22Rv1 (cell line): ENCODE measurements around the gene NHERF2.

Experiments
- ZFX ChIP-seq: fragments of 450-650 bp; IDR thresholded peaks from 2 replicates; pipeline ENCODE4 v1.6.1; 2017; ENCODE audit warnings: antibody characterized with exemption, borderline replicate concordance
- TF ChIP-seq, protein P1 (sequence below): fragments of 450-650 bp; IDR thresholded peaks from 2 replicates; pipeline ENCODE4 v1.5.1; 2017; ENCODE audit warnings: mild to moderate bottlenecking

DNA sequence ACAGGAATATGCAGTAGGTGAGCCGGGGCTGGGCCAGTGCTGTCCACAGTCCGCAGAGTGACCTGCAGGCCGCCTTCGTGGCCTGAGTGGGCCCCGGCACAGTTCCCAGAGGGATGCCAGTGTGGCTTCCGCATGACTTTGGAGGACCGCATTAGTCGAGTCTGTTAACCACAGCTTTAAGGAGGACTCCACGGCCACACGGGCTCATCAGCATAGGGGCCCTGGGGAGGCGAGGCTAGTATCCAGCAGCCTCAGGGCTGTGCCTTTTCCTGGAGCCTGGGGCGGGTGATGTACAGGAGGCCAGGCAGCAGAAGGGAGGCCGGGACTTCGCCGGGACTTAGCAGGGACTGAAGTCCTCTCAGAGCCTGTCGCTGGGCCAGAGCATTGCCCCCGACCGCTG is 34.3 kb downstream of the NHERF2 start:
- TF ChIP-seq, protein P1, sequence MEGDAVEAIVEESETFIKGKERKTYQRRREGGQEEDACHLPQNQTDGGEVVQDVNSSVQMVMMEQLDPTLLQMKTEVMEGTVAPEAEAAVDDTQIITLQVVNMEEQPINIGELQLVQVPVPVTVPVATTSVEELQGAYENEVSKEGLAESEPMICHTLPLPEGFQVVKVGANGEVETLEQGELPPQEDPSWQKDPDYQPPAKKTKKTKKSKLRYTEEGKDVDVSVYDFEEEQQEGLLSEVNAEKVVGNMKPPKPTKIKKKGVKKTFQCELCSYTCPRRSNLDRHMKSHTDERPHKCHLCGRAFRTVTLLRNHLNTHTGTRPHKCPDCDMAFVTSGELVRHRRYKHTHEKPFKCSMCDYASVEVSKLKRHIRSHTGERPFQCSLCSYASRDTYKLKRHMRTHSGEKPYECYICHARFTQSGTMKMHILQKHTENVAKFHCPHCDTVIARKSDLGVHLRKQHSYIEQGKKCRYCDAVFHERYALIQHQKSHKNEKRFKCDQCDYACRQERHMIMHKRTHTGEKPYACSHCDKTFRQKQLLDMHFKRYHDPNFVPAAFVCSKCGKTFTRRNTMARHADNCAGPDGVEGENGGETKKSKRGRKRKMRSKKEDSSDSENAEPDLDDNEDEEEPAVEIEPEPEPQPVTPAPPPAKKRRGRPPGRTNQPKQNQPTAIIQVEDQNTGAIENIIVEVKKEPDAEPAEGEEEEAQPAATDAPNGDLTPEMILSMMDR: no peak
- TF ChIP-seq ZFX: no peak
